Stimulated activated CD8-positive, alpha-beta memory T cell treated with anti-CD3 and anti-CD28 coated beads, Interleukin-15, amount 100 ng/mL, for 1 hour (primary cell): ENCODE data around the gene CLOCK.

Experiments used
- DNase-seq: peaks from one replicate; pipeline ENCODE4 v3.0.0-alpha.2; 2020; ENCODE audit warnings: low read depth

The CLOCK gene

DNA sequence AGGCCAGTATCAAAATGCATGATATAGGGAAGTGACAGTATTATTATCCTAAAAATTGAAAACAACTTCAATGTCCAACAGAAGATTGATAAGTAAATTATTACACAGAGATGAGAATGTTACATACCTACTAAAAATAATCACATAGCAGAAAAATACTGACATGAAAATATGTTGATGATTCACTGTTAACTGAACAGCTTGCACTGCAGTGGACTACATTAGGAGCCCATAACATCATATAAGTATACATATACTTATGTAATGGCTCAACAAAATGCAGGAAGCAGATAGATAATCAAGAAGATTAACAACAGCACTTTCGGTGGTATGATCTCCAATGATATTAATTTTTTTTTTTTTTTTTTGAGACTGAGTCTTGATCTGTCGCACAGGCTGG, 7.1 kb downstream of the CLOCK start:
- DNase-seq, result no peak

DNA sequence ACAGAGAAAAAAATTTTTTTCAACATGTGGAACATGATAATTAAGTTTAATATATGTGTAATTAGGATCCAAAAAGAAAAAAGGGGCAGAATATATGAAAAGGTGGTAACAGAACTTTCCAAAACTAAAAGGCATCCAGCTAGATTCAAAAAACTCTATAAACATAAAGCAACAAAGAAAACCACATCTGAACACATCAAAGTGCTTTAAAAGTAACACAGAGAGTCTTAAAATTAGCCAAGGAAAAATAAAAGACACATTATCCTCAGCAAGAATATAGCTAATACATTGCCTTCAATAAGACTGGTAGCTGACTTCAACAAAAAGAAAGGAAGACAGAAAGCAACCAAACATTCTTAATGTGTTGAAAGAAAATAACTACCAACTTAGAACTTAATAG, 8.2 kb downstream of the CLOCK start:
- no peak for DNase-seq

DNA sequence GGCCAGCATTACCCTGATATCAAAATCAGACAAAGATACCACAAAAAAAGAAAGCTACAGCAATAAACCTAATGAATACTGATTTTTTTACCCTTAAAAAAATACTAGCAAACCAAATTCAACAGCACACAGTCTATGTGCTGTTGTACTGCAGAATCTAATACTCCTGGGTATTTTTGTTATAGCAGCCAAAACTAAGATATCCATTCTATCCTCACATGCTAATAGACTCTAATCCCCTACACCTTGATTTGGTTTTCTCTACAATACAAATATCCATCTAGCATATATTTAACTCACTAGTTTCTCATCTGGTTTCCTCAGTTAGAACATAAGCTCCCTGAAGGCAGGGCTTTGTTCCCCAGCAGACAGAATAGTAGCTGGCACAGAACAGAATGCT, 12.4 kb downstream of the CLOCK start:
- no peak for DNase-seq

DNA sequence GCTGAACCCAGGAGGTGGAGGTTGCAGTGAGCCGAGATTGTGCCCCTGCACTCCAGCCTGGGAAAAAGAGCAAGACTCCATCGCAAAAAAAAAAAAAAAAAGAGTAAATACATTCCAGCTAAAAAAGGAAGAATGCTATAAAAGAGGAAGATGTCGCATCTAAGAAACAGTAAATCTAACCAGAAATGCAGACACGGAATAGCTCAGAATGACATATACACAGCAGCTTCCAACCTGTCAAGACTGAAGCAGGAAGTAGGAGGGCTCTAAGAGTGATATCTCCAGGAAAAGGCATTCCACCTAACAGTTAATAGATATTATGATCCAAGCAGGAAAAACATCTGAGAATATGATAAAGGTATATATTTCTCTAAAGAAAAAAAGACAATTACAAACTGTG, 16.0 kb downstream of the CLOCK start:
- DNase-seq, result no peak

DNA sequence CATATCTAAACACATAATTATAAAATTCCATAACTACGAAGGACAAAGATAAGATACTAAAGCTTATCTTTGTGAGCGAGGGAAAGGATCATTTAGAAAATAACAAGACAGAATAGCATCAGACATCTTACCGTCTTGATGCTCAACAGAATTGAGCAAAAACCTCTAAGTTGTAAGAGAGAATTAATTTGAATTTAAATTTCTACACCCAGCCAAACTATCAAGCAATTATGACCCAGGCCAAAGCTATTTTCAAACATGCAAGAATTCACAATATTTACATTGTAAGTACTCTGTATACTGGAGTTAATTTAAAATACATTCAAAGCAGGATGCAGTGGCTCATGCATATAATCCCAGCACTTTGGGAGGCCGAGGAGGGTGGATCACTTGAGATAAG, 16.5 kb downstream of the CLOCK start:
- DNase-seq, result no peak

DNA sequence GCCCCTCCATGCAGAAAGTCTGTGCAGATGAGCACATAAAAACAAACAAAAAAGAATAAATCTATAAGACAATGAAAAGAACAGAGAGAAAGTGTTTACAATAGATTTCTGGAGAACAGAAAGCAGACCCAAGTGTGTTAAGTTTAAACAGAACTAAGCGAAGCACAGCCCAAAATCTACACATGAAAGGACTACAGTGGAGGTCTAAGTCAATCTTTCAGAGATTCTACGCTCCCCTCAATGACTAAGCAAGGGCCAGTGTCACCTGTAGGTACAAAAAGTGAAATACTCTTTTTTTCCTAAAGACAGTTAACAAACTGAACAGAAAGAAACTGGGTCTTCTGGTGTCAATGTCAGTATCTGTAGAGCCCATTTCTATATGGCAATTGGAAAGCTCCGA, 18.2 kb downstream of the CLOCK start:
- DNase-seq, result no peak

DNA sequence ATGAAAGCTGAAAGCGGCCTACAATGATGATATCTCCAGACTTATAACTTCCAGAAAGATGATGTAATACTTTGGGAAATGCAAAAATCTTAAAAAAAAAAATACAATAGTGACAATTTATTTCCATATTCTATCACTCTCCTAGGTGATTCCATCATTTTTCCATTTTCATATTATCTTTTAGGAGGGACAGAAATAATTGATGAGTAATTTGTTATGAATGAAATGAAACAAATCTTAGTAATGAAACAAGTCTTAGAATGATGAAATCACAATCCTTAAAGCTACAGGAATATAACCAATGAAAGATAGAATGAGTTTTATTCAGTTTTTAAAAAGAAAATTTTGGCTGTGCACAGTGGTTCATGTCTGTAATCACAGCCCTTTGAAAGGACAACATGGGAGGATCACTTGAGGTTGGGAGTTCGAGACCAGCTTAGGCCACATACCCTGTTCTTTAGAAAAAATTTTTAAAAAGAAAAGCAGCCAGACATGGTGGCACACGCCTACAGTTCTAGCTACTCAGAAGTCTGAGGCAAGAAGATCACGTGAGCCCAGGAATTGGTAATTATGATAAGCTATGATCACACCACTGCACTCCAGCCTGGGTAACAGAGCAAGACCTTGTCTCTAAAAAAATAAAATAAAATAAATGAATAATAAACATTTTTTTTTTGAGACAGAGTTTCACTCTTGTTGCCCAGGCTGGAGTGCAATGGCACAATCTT, 21.7 kb downstream of the CLOCK start:
- DNase-seq, result no peak

DNA sequence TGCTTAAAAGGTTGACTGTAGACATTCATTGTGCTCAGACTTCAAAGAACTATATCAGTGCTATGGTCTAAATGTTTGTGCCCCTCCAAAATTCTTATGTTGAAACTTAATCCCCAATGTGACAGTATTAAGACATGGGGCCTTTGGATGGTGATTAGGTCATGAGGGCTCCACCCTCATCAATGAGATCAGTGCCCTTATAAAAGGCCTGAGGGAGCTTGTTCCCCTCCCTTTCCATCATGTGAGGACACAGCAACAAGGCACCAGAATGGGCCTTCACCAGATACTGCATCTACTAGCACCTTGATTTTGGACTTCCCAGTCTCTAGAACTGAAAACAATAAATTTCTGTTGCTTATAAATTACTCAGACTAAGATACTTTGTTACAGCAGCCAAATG, 28.3 kb downstream of the CLOCK start:
- no peak for DNase-seq

DNA sequence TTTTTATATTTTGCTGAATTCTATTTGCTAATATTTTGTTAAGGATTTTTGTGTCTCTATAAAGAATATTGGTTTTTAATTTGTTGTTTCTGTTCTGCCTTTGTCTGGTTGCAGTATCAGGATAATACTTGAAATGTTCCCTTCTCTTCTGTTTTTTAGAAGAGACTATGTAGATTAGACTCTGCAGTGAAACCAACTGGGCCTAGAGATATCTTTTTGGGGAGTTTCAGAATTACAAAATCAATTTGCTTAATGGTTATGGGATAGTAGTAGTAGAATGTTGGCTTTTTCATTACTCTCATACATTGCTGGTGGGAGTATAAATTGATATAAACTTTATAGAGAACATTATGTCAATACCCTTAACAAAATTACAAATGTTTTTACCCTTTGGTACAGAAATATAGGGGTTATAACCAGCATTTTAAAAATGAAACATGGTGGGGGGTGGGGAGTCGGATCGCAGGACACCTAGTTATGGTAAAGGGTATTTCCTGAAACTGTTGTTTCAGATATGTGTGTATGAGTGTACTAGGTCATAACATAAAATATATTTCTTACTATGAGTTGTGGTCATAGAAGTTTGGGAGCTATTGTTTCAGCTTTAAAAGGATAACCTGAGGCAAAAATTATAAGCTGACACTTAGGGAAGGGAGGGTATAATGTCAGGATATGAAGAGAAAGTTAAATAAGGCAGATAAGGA, 29.0 kb downstream of the CLOCK start:
- DNase-seq, result no peak

DNA sequence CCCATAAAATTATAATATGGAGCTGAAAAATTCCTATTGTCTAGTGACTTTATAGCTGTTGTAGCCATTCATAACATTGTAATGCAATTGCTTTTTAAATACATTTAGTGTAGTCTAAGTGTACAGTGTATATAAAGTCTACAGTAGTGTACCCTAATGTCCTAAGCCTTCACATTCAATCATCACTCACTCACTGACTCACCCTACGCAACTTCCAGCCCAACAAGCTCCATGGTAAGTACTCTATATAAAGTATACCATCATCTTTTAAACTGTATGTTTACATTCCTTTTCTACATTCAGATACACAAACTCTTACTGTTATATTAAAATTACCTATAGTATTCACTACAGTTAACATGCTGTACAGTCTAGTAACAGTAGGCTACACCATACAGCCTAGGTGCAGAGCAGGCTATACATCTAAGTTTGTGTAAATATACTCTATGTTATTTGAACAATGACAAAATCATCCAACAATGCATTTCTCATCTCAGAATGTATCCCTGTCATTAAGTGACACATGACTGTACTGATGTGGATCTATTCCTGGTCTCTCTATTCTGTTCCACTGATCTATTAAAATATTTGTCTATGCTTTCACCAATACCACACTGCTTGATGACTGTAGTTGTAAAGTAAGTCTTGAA, 33.7 kb downstream of the CLOCK start:
- no peak for DNase-seq

DNA sequence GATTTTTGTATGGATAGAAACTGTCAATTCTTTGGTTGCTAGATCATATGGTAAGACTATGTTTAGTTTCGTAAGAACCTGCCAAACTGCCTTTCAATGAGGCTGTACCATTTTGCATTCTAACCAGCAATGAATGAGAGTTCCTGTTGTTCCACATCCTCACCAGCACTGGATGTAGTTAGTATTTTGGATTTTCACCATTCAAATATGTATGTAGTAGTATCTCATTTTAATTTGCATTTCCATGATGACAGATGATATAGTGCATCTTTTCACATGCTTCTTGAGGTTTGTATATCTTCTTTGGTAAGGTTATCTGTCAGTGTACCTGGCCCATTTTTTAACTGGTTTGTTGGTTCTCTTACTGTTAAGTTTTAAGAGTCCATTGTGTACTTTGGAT, 34.6 kb downstream of the CLOCK start:
- no peak for DNase-seq

DNA sequence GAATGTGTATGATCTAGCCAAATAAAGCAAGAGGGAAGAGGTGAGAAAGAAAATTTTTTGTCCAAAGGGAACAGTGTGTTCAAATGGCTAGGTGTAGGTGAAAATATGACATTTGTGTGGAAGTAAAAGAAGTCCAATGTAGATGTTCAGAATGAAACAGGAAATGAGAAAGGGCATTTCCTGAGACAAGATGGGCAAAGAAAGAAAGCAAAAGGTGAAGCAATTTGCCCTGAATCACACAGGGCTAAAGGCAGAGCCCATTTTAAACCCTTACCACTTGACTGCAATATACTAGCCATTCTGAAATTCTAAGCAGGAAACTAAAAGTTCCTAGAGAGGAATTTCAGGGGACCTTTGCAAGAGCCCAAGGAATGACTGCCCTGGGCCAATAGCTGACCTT, 36.0 kb downstream of the CLOCK start:
- DNase-seq, result no peak

DNA sequence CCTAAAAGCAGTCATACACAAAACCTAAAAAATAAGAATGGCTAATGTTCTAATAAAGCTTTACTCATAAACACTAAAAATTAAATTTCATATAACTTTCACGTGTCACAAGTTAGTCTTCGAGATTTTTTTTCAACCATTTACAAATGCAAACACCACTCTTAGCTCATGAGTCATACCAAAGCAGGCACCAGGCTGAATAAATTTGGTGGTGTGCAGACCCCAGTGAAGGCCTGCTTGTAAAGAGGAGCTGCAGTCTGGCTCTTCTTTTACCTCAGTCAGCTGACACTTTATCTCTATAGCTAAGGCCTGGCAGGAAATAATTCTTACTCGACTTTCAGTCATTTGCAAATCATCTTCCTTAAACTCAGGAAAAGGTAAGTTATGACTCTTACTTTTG, 37.4 kb downstream of the CLOCK start:
- DNase-seq, result no peak

DNA sequence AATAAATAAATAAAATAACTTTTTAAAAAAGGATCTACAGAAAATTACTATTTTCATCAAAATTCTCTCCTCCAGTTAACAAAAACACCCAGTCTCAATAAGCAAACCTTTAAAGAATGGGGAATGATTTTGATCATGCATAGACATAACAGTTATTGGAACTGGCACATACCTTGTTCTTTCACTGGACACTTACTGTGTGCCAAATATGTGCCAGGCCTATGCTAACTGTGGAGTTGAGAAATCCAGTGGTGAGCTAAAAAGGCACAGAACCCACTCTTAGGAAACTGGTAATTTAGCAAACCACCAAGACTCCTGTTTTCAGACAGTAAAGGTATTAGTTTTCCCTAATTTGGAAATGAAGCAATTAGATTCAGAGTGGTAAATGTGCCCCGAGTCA, 39.1 kb downstream of the CLOCK start:
- no peak for DNase-seq

DNA sequence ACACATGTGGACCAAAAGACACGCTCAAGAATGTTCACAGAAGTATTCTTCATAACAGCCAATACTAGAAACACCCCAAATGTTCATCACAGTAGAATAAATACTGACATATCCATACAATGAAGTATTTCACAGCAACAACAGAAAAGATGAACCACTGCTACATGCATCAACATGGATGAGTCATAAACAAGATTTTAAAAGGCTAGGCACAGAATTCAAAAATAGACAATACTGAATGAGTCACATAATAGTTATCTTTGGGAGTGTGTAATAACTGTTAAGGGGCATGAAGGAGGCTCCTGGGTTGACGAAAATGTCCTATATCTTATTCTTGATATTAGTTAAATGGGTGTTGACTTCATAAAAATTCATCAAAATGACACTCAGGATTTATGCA, 43.5 kb downstream of the CLOCK start:
- DNase-seq, result no peak

DNA sequence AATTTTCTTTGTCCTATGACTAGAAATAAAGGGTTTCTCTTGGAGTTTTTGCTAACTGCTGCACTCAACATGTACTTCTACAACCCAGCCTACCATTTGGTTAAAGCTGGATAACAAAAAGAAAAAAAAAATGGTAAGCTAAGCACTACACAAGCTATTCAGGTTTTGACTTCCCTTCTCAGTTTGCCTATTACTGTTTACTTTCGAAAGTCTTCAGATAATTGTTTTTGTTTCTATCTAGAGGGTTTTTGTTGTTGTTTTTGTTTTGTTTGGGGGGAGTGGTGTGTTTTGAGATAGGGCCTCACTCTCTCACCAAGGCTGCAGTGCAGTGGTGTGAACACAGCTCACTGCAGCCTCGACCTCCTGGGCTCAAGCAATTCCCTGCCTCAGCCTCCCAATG, 46.6 kb downstream of the CLOCK start:
- no peak for DNase-seq

DNA sequence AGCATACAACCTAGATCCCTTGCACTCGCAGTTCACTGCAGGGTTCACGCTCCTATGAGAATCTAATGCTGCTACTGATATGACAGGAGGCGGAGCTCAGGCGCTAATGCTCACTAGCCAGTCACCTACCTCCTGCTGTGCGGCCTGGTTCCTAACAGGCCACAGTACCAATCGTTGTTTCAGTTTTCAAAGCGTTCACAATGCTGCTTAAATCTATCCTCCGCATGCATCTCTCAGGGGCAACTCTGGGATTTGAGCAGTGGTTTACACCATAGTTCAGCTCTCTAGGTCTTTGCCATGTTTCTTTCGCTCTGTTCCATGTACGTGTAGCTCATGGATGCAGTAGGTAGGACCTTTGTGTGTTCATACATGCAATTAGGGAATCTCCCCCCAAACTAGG, 47.2 kb downstream of the CLOCK start:
- no peak for DNase-seq

DNA sequence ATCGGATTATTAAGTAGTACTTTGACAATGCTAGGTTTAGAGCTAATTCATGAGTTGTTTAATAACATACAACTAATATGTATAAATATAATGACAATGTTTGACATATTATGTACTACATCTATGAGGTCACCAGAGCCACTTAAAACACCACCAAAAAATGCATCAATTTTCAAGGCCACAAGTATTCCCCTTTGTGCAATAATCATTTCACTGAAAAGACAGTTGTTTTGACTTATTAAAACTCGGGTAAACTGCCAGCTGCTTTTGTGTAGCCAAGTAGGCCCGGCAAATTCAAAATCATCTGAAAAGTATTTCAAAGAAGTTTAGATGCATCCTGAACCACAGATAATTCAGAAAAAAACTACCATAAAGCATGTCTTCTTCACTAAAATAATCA, 48.7 kb downstream of the CLOCK start:
- DNase-seq, result no peak

DNA sequence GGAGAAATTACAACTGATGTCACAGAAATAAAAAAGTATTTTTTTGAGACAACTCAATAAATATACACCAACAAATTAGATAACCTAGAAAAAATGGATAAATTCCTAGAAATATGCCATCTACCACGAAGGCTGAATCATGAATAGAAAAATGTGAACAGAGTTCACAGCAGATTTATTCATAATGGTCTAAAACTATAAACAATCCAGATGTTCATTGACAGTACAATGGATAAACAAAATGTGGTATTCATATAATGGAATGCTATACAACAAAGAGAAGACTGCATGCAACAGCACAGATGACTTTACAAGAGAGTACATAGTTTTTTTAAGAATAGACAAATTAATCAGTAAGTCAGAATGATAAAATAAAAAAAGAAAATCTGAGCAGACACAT, 55.2 kb downstream of the CLOCK start:
- DNase-seq, result no peak

DNA sequence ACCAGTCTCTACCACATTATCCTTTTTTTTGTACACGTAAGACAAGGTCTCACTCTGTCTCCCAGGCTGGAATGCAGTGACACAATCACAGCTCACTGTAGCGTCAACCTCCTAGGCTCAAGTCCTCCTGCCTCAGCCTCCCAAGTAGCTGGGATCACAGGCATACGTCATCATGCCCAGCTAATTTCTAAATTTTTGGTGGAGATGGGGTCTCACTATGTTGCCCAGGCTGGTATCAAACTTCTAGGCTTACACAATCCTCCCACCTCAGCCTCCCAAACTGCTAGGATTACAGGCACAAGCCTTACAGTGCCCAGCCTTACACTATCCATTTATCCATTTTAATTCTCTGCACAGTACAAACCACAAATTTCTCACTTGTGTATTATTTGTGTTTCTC, 58.0 kb downstream of the CLOCK start:
- no peak for DNase-seq

DNA sequence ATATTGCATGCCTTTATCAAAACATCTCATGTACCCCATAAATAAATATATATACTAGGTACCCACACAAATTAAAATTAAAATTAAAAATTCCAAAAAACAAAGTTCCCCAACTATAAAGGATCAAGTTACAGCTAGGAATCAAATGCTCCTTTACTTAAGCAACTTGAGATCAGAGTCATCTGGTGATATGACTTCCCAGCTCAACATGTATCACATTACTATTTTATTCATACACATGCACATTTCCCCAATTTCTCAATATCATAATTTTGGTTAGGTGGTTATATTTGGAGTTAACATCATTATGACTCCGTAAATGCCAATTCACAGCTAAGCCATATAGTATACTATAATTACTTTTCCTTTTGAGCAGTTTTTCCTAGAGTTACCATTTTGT, 60.9 kb downstream of the CLOCK start:
- no peak for DNase-seq

DNA sequence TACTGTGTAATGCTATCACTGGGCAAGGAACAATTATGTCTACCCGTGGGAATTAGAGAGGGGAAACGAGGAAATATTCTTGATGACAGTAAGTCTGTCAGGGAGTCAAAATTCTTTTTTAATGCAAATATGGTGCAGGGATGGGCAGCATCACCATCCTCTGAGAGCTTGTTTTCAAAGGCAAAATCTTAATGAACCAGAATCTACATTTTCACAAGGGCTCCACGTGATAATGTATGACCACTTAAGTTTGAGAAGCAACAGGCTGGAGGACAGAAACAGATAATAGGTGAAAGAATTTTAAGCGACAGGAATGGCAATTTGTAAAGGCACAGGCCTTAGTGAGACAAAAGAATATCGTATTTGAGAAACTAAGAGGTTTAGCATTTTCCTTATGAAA, 63.4 kb downstream of the CLOCK start:
- no peak for DNase-seq

DNA sequence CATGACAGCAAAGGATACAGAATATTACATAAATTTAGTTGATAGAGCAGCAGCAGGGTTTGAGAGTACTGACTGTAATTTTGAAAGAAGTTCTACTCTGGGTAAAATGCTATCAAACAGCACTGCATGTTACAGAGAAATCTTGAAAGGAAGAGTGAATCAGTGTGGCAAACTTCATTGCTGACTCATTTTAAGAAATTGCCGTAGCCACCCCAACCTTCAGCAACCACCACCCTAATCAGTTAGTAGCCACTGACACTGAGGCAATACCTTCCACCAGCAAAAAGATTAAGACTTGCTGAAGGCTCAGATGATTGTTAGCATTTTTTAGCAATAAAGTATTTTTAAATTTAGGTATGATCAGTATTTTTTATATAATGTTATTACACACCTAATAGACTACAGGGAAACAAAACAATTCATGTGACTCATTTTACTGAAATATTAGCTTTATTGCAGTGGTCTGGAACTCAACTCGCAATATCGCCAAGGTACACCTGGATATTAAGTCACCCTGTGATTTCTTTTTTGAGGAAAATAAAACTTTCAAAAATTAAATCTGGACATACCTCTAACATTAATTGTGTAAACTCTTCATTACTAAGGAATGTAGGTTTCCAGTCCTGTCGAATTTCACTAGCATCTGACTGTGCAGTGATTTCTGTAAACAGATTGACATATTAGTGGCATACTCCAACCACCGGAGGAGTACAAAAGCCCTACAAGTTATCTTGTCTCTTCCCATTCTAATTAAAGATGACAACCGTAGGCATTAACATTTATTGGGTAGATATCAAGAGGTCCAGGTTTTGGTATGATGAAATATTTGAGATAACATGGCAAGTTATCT, 71.1 kb downstream of the CLOCK start:
- DNase-seq, result no peak
